NCI-H82 treated with DMSO at 0.1 percent for 48 hours (cell line): Measurements from ENCODE around the gene ABR.
"Not testable (repeated sequence)": the region's sequence is repeated elsewhere in the genome, so short reads cannot be mapped to it uniquely, and the experiment has no call there.

Experiments used
- DNase-seq: peaks from one replicate; lab custom pipeline; 2025; ENCODE audit not compliant: unreplicated experiment; lab: John Stamatoyannopoulos, UW

ABR gene

DNA sequence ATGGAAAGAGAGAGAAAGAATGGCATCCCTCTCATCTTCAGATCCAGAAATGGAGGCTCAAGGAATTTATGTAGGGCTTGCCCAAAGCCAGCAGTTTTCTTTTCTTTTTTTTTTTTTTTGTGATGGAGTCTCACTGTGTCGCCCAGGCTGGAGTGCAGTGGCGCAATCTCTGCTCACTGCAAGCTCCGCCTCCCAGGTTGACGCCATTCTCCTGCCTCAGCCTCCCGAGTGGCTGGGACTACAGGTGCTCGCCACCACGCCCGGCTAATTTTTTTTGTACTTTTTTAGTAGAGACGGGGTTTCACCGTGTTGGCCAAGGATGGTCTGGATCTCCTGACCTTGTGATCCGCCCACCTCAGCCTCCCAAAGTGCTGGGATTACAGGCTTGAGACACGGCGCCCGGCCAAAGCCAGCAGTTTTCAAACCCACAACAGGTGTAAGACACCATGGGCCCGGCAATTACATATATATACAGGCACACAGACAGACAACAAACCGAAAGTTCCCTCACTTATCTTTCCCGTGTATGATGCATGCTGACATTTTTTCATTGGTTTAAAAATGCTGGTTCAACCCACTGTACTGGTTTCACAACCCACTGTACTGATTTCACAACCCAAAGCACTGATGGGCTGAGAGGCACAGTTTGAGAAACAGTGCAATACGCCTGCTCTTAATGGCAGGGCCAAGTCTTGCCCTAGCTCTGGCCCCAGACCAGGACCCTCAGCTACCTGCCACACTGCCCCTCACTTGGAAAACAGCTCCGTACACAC is 81.6 kb downstream of the ABR start:
- DNase-seq: not testable (repeated sequence)

DNA sequence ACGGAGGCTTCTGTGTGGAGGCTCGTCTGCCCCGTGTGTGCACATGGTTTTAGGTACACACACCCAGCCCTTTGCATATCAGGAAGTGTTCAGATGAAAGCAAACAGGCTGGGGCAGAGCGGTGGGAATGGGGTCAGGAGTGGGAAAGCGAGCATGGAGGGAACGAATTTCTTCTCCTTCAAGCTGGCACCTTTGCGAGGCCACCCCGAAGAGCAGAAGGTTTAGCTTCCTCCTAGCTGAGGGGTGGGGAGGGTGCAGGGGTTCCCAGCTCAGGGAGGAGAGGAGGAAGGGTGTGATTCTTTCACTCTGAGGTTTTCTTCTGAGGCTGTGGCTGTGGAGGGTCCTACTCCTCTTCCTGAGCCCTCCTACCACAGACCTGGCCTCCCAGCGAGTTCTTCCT is 83.6 kb downstream of the ABR start:
- no peak for DNase-seq

- DNase-seq: no peak
Measured at GRCh38 chr17:1095853-1096173, 84.0 kb downstream of the ABR start.

DNA sequence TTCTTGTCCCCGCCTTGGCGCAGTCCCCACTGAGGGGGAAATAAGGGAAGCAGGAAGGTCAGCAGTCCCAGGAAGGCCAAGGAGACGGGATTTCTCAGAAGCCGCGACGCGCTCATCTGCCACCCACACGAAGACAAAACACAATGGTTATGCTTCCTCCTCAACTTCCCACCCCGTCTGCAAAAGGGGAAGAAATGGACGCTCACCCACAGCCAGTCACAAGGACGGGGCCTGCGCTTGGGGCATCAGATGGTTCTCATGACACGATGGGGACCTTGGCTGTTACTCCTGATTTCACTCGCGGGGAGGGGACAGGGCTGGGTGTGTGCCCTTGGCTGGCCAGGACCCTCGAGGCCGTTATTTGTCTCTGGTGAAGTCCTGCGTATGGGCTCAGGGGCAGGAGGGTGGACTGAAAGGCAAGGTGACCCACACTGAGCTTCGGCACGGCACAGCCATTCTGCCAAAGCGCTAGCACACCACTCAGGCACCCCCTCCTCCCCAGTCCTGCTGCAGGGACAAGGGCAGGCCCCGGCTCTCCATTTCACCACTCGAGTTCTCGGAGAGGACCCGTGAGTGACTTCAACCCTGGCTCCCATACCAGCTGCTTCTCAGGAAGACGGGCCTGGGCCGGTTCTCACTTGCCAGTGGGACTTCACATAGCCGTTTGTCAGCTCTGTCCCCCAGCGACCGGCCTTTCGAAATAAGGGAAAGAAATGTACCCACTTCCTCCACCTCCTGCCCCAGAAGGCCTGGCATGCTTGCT is 84.5 kb downstream of the ABR start:
- no peak for DNase-seq

- no peak for DNase-seq
Measured at GRCh38 chr17:1094591-1094990, 85.2 kb downstream of the ABR start.

- no peak for DNase-seq
Measured at GRCh38 chr17:1091900-1092299, 87.9 kb downstream of the ABR start.

DNA sequence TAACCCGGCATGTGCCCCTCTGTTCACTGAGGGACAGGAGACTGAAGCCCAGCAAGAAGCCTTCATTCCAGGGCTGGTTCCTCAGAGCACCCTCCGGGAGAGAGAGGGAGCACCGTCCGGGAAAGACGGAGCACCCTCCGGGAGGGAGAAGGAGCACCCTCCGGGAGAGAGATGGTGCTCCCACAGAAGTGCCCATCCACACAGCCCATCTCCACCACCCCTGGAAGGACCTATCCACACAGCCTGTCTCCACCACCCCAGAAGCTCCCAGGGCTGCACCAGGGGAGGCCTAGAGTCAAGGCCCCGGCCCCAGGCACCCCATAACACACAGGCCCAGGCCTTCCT is 88.6 kb downstream of the ABR start:
- DNase-seq: no peak

DNA sequence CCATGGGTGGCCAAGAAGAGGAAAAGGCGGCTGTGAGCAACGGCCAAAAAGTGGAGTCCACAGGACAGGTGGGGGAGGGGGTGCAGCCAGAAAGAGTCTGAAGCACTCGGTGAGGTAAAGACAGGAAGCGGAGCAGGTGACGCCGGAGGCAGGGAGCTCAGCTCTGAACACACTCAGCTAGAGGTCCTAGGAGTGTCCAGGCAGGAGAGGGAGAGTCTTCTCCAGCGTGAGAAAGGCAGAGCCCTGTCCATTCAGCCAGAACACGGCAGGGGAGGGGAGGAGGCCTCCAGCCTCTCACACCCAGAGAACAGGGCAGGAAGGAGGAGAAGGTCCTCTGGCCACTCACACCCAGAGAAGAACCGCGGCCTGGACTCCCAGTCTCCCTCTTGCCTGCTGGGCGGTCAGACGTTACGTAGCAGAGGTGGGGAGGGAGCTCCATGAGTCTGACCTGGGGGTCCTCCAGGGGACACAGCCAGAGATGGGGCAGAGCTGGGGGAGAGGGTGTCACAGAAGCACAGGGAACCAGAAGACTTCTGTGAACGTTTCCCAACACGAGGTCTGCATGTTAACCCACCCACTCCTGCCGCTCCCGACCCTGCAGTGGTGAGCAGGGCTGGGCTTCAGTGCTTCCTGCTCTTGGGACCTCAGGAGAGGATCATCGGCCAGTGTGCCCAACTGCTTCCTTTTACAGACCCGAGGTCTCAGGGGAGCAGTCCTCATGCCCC is 89.2 kb downstream of the ABR start:
- DNase-seq: no peak

GRCh38 chr17:1089915-1090314 is 89.9 kb downstream of the ABR start:
- no peak for DNase-seq

DNA sequence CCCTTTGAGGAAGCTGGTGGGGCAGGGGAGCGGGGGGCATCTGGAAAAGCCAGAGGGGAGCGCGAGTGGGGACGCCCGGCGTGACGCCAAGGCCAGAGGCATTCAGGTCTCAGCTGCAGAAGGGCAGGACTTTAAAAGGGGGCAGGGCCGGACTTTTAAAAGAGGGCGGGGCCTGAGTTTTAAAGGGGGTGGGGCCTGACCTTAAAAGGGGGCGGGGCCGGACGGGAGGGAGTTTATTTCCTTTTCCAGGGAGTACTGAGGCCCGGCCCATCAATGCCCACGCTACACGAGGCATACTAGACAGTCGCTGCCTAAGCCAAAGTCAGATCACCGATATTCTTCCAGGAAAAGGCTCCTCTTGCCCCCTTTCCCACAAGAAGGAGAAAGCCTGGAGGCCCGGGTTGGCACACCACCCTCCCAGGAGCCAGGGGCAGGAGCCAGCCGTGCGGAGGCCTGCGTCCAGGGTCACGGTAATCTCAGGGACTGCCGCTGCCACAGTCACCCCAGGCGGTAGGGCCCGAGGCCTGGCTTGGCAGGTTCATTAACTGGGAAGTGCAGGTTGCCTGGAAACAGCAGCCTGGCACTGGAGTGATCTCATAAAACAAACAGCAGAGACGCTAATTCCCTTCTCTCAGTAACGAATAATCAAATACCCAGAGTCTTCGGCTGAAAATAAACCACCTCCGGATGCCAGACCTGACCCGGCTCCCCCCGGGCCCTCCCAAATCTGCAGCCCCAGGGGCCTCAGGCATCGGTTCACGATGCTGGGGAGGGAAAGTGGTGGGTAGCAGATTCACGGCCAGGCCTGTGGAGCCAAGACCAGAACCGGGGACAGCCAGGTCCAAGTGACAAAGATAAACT is 92.2 kb downstream of the ABR start:
- no peak for DNase-seq

DNA sequence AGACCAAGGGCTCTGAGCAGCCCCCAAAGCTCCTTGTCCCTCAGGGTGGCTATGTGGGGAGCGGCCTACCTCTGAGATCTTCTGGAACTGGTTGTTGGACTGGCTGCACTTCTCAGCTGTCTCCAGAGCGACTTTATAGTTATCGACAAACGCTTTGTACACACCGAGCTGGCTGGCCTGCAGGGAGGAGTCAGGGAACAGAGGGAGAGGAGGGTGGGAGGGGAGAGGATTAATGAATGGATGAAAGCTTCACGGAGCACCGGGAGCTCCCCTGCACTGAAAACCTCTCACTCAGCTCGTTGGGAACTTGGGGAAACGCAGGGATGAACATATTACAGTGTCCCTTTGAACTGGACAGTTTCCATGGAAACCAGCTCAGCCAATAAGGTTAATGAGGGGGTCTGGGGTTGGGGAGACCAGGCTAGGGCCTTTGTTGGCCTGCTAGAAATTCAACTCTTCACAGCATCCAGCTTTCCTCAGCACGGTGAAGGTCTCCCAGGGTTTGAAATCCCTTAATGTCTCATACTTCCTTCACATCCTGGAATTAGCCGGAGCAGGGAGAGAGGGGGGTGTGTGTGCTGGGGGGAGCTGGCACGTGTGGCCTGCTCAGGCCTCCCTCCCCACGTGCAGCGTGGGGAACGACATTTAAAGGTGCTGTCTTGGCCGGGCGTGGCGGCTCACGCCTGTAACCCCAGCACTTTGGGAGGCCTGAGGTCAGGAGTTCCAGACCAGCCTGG is 96.2 kb downstream of the ABR start:
- DNase-seq: peak; percentile 22

DNA sequence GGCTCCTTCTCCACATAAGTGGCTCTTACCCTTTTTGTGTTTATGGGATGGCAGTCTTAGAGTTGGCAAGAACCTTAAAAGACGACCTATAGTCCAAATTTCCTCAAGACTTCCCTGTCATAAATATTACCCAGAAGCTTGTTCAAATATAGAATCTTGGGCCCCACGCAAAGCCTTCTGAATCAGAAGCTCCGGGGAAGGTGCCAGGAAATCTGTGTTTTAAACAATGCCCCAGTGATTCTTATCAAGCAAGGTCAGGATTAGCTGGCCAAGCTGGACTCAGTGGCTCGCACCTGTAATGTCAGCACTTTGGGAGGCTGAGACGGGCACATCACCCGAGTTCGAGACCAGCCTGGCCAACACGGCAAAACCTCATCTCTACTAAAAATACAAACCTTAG is 97.2 kb downstream of the ABR start:
- DNase-seq: no peak

DNA sequence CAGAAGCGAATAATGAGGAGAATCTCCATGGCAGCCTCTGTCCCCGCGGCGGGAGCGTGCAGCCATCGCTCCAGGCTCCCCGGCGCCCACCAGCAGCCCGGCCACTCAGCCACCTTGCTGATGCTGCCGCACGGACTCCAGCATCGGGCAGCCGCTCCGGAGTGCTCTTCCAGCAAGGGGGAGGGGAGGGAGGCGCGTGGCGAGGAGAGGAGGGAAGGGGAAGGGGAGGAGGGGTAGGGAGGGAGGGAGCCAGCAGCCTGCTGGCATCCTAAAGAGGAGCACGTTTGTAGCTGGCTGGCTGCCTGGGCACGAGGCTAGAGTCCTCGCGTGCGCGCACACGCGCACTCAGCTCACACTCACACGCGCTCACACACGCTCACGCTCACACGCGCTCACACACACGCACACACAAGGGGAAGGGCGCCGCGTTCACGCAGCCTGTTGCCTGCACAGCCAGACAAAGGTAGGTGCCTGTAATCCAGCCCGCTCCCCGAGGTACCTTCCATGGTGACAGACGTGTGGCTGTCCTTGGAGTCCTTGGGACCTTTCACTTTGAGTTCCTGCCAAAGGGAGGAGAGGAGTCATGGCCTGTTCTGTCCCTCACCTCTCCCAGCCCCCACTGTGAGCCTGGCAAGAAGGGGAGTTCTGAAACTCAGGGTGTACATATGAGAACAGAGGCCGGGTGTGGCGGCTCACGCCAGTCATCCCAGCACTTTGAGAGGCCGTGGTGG is 100.8 kb downstream of the ABR start:
- no peak for DNase-seq

GRCh38 chr17:1077986-1078711 is 101.6 kb downstream of the ABR start:
- DNase-seq: no peak

- no peak for DNase-seq
Measured at GRCh38 chr17:1077581-1077985, 102.2 kb downstream of the ABR start.

DNA sequence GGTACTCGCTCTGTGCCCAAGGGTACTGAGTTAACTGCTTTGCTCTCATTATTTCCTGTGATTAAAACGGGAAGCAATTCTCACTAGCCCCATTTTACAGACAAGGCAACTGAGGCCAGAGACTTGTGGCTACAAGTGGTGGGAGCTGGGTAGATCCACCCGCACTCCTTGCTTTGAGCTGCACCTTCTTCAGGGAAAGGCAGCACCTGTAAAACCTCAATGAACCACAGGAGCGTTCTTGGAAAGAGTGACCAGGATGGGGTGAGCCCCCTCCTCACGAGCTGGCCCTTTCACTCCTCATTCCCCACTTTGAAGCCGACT is 102.8 kb downstream of the ABR start:
- no peak for DNase-seq

DNA sequence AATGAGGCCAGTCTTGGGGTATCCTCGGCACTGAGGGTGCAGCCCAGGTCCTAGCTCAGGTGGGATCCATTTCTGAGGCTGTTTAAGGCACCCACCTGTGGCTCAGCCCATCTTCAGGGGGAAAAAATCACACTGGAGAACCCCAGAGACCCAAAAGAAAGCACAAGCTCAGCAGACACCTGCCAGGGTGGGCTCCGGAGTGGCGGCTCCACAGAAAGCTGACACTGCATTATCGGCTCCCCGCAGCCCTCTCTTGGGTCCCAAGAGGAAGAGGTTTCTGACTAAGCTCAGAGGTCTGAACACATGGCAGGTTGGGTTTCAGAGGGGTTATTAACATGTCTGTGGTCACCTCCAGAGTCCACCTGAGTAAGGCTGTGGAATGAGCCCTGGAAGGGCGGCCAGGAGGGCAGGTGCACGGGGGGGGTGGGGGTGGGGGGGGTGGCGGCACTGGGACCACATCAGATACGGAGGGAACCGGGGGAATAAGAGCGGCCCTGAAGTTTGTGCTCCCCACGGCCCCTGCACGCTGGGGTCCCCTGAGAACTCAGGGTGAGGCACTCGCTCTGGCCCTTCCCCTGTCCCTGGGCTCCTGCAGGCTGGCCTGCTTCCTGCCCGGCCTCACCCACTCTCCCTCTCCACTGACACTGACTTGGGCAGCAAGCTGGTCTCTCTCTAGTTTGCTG is 103.3 kb downstream of the ABR start:
- no peak for DNase-seq

GRCh38 chr17:1074886-1075605 is 104.7 kb downstream of the ABR start:
- no peak for DNase-seq
